Tibial nerve (tissue), 4 donors: ENCODE data around the gene CABLES2.

Source experiments
- EP300 ChIP-seq, 2 donors: sonication (generic); formaldehyde crosslinking; IDR thresholded peaks; one replicate each; pipeline ENCODE4 v1.6.1; 2017; ENCODE audit warnings: antibody characterized with exemption in 2 of 2, mild to moderate bottlenecking in 1 of 2
- TF ChIP-seq, protein P1 (sequence below), 5 experiments: fragments of 200-600 bp in 3 of 5; fragments of 450-650 bp in 2 of 5; sonication (generic) in 3 of 5; IDR thresholded peaks; one replicate each; pipeline ENCODE4 v1.5.1; 2016 to 2019; ENCODE audit warnings: antibody characterized with exemption in 5 of 5, mild to moderate bottlenecking in 3 of 5, moderate library complexity in 2 of 5

- no peak for TF ChIP-seq EP300 (IDR thresholded peaks at IDR 0.05)
- TF ChIP-seq, protein P1, sequence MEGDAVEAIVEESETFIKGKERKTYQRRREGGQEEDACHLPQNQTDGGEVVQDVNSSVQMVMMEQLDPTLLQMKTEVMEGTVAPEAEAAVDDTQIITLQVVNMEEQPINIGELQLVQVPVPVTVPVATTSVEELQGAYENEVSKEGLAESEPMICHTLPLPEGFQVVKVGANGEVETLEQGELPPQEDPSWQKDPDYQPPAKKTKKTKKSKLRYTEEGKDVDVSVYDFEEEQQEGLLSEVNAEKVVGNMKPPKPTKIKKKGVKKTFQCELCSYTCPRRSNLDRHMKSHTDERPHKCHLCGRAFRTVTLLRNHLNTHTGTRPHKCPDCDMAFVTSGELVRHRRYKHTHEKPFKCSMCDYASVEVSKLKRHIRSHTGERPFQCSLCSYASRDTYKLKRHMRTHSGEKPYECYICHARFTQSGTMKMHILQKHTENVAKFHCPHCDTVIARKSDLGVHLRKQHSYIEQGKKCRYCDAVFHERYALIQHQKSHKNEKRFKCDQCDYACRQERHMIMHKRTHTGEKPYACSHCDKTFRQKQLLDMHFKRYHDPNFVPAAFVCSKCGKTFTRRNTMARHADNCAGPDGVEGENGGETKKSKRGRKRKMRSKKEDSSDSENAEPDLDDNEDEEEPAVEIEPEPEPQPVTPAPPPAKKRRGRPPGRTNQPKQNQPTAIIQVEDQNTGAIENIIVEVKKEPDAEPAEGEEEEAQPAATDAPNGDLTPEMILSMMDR (IDR thresholded peaks at IDR 0.05): no peak
Measured at GRCh38 chr20:62400541-62400940, 6.5 kb downstream of the CABLES2 start.
